Loucy (cell line): ENCODE measurements around the gene HELZ.

Experiments
- H2AFZ ChIP-seq: fragments of 200-600 bp; sonication (generic); 2 replicates; pipeline ENCODE4 v1.6.0; 2016; ENCODE audit warnings: antibody characterized with exemption, mild to moderate bottlenecking, low read length, moderate library complexity
- H3F3A ChIP-seq: fragments of 200-600 bp; 2 replicates; pipeline ENCODE4 v1.6.0; 2016; ENCODE audit warnings: antibody characterized with exemption, low read depth, mild to moderate bottlenecking
- H3K27me3 ChIP-seq: fragments of 200-600 bp; sonication (generic); 2 replicates; pipeline ENCODE4 v1.6.1; 2014; ENCODE audit warnings: low read length, mild to moderate bottlenecking; ENCODE audit not compliant: insufficient read depth, poor library complexity, severe bottlenecking
- H3K36me3 ChIP-seq: fragments of 200-600 bp; sonication (generic); 2 replicates; pipeline ENCODE4 v1.6.1; 2016; ENCODE audit warnings: low read length; ENCODE audit not compliant: insufficient read depth
- H3K4me1 ChIP-seq: fragments of 200-600 bp; sonication (generic); 2 replicates; pipeline ENCODE4 v1.5.1; 2014; ENCODE audit warnings: low read length, mild to moderate bottlenecking; ENCODE audit not compliant: insufficient read depth, poor library complexity, severe bottlenecking
- H3K4me2 ChIP-seq: fragments of 200-600 bp; sonication (generic); 2 replicates; pipeline ENCODE4 v1.6.0; 2014; ENCODE audit warnings: antibody characterized with exemption, low read length, low read depth, mild to moderate bottlenecking; ENCODE audit not compliant: poor library complexity, severe bottlenecking
- H3K4me3 ChIP-seq: fragments of 200-600 bp; sonication (generic); 2 replicates; pipeline ENCODE4 v1.5.1; 2014; ENCODE audit warnings: low read length, mild to moderate bottlenecking, mixed read lengths; ENCODE audit not compliant: poor library complexity, severe bottlenecking
- H3K79me2 ChIP-seq: fragments of 200-600 bp; sonication (generic); 2 replicates; pipeline ENCODE4 v1.6.1; 2014; ENCODE audit warnings: low read length; ENCODE audit not compliant: insufficient read depth
- H3K9ac ChIP-seq: fragments of 200-600 bp; sonication (generic); 2 replicates; pipeline ENCODE4 v1.6.0; 2014; ENCODE audit warnings: mild to moderate bottlenecking, low read depth, low read length, moderate library complexity; ENCODE audit not compliant: poor library complexity, severe bottlenecking
- H3K9me2 ChIP-seq: fragments of 200-600 bp; sonication (generic); replicated peaks from 2 replicates; pipeline ENCODE4 v1.6.1; 2016; ENCODE audit warnings: low read depth, low read length, mixed read lengths
- H3K9me3 ChIP-seq: fragments of 200-600 bp; sonication (generic); 2 replicates; pipeline ENCODE4 v1.6.1; 2014; ENCODE audit warnings: mild to moderate bottlenecking, antibody characterized with exemption, low read length, low read depth; ENCODE audit not compliant: insufficient read depth
- H4K20me1 ChIP-seq: fragments of 200-600 bp; sonication (generic); 2 replicates; pipeline ENCODE4 v1.6.0; 2014; ENCODE audit warnings: antibody characterized with exemption, low read length, mild to moderate bottlenecking; ENCODE audit not compliant: insufficient read depth, poor library complexity, severe bottlenecking
- EZH2phosphoT487 ChIP-seq: fragments of 200-600 bp; IDR thresholded peaks from 2 replicates; pipeline ENCODE4 v1.6.1; 2018; ENCODE audit warnings: antibody characterized with exemption, mild to moderate bottlenecking, moderate library complexity, borderline replicate concordance
- TF ChIP-seq, protein P1 (sequence below): fragments of 200-600 bp; sonication (generic); conservative IDR thresholded peaks from 2 replicates; pipeline ENCODE4 v1.5.1; 2014; ENCODE audit warnings: mild to moderate bottlenecking, antibody characterized with exemption, low read length

Gene HELZ

DNA sequence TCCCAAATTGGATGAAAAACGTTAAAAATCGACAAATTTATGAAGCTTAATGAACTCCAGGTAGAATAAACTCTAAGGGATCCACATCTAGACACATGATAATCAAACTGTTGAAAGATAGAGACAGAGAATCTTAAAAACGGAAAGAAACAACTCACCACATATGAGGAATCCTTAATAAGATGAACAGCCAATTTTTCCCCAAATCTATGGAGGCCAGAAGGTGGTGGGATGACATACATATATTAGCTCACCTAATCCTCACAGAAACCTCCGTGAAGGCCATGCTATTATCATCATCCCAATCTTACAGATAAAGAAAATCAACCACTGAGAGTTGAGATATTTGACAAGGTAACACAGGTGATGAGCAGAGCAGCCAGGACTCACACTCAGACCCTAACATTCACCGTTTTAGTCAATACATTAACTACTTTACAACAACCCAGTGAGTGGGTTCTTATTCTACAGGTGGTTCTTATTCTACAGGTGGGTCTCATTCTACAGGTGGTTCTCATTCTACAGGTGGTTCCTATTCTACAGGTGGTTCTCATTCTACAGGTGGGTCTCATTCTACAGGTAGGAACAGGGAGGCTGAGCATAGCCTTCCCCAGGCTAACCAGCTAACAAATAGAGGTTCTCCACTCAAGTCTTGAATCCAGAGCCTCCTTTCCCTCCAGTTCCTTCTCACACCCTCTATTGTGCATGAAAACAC is 195.8 kb downstream of the HELZ start:
- TF ChIP-seq, protein P1, sequence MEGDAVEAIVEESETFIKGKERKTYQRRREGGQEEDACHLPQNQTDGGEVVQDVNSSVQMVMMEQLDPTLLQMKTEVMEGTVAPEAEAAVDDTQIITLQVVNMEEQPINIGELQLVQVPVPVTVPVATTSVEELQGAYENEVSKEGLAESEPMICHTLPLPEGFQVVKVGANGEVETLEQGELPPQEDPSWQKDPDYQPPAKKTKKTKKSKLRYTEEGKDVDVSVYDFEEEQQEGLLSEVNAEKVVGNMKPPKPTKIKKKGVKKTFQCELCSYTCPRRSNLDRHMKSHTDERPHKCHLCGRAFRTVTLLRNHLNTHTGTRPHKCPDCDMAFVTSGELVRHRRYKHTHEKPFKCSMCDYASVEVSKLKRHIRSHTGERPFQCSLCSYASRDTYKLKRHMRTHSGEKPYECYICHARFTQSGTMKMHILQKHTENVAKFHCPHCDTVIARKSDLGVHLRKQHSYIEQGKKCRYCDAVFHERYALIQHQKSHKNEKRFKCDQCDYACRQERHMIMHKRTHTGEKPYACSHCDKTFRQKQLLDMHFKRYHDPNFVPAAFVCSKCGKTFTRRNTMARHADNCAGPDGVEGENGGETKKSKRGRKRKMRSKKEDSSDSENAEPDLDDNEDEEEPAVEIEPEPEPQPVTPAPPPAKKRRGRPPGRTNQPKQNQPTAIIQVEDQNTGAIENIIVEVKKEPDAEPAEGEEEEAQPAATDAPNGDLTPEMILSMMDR = no peak
- no peak for TF ChIP-seq EZH2phosphoT487
- H3K4me2 ChIP-seq = no peak overlapping the region
- no peak overlapping the region for H2AFZ ChIP-seq
- no peak overlapping the region for H3K4me3 ChIP-seq
- H3K4me1 ChIP-seq = no peaks in the 10 kb centered on the region
- no peaks in the 10 kb centered on the region for H3F3A ChIP-seq
- H3K9me3 ChIP-seq = peaks cover 16% of the 10 kb centered on the region
- no peak overlapping the region for H3K9ac ChIP-seq
- H3K36me3 ChIP-seq = no peaks in the 10 kb centered on the region
- no peaks in the 10 kb centered on the region for H3K79me2 ChIP-seq
- no peaks in the 10 kb centered on the region for H3K27me3 ChIP-seq
- H4K20me1 ChIP-seq = no peaks in the 10 kb centered on the region
- no peaks in the 10 kb centered on the region for H3K9me2 ChIP-seq

DNA sequence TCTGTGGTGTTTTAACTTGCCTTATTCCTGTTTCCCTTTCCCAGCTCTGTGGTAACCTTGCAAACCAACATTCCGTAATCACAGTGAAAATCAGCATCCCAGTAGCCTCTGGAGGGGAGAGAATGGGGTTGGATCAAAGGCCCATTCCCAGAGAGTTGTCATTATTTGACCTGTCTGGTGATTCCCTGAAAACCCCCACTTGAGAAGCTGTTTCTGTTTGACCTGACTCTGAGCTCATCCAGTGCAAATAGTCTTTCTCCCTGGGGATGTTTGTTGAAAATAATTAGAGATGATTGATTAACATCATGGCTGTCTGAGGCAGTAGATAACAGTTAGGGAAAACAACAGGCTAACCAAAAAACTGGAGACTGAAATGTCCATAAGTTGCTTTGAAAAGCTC is 197.6 kb downstream of the HELZ start:
- H2AFZ ChIP-seq = no peak overlapping the region
- no peak for TF ChIP-seq EZH2phosphoT487
- TF ChIP-seq, protein P1 = no peak
- H3K4me3 ChIP-seq = no peak overlapping the region
- no peaks in the 10 kb centered on the region for H3K9me2 ChIP-seq
- H3K4me2 ChIP-seq = no peak overlapping the region
- peaks cover 16% of the 10 kb centered on the region for H3K9me3 ChIP-seq
- H4K20me1 ChIP-seq = no peaks in the 10 kb centered on the region
- H3K9ac ChIP-seq = no peak overlapping the region
- no peaks in the 10 kb centered on the region for H3K27me3 ChIP-seq
- no peaks in the 10 kb centered on the region for H3F3A ChIP-seq
- no peaks in the 10 kb centered on the region for H3K36me3 ChIP-seq
- no peaks in the 10 kb centered on the region for H3K4me1 ChIP-seq
- H3K79me2 ChIP-seq = no peaks in the 10 kb centered on the region

DNA sequence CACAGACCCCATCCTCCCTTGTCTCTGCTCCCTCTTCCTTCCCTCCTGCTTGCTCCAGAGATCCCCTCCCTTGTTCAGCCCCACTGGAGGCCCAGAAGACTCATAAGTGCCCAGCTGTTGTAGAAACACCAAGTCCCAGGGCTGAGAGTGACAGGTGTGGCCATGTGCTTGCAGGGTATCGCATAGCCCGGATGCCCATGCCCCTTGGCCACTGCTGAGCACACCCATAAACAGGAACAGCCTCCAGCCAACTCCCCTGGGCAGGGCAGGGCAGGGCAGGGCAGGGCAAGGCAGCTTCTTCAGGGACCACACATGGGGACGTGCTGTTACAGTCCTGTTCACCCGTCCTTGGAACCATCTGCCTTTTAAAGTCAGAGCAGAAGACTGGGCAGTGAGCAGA is 198.6 kb downstream of the HELZ start:
- peaks cover 16% of the 10 kb centered on the region for H3K9me3 ChIP-seq
- no peak overlapping the region for H3K4me2 ChIP-seq
- H2AFZ ChIP-seq = no peak overlapping the region
- no peak overlapping the region for H3K4me3 ChIP-seq
- TF ChIP-seq EZH2phosphoT487 = no peak
- TF ChIP-seq, protein P1 = no peak
- no peaks in the 10 kb centered on the region for H3K9me2 ChIP-seq
- no peaks in the 10 kb centered on the region for H3K79me2 ChIP-seq
- no peaks in the 10 kb centered on the region for H3K4me1 ChIP-seq
- H3F3A ChIP-seq = no peaks in the 10 kb centered on the region
- no peaks in the 10 kb centered on the region for H3K27me3 ChIP-seq
- H4K20me1 ChIP-seq = no peaks in the 10 kb centered on the region
- no peaks in the 10 kb centered on the region for H3K36me3 ChIP-seq
- no peak overlapping the region for H3K9ac ChIP-seq
